HuH-7 (cell line): ENCODE results near the gene CDC23.

Experiments used
- DNase-seq: peaks from one replicate; pipeline ENCODE4 v3.0.0; 2011; ENCODE audit warnings: low spot score

Gene CDC23

GRCh38 chr5:138139781-138140090, 73.4 kb downstream of the CDC23 start:
- no peak for DNase-seq

- no peak for DNase-seq
Measured at GRCh38 chr5:138138949-138139780, 74.0 kb downstream of the CDC23 start, which contains the start of gene NME5. NME5 (minus strand) TSS chr5:138139428; CDS start chr5:138138780, 648 bp downstream.
